BE2C (cell line): ENCODE results near the gene ATP8B4.

Experiments
- DNase-seq: peaks from one replicate; pipeline ENCODE4 v3.0.0-alpha.2; 2020
- H3K27me3 ChIP-seq: fragments of 250-450 bp; sonication (Bioruptor Pico); 2 replicates; pipeline ENCODE4 v1.5.1; 2020; ENCODE audit warnings: mild to moderate bottlenecking
- H3K36me3 ChIP-seq: fragments of 250-450 bp; sonication (Bioruptor Pico); 2 replicates; pipeline ENCODE4 v1.5.1; 2020; ENCODE audit warnings: mild to moderate bottlenecking
- H3K4me1 ChIP-seq: fragments of 250-450 bp; sonication (Bioruptor Pico); 2 replicates; pipeline ENCODE4 v1.5.1; 2020
- H3K4me3 ChIP-seq: 2 replicates; pipeline ENCODE4 v1.5.1; 2011; ENCODE audit warnings: low read depth, low read length
- H3K9me3 ChIP-seq: fragments of 250-450 bp; sonication (Bioruptor Pico); 2 replicates; pipeline ENCODE4 v1.5.1; 2020
- CTCF ChIP-seq: IDR thresholded peaks from 2 replicates; pipeline ENCODE4 v1.5.1; 2012; ENCODE audit warnings: mild to moderate bottlenecking, low read depth, low read length

The ATP8B4 gene

GRCh38 chr15:49860101-49860500 is 258.9 kb downstream of the ATP8B4 start:
- no peak overlapping the region for H3K4me3 ChIP-seq
- TF ChIP-seq CTCF, result no peak
- H3K36me3 ChIP-seq, result no peaks in the 10 kb centered on the region
- H3K27me3 ChIP-seq, result no peaks in the 10 kb centered on the region; the same call in 1 of the 2 replicates
- no peaks in the 10 kb centered on the region for H3K4me1 ChIP-seq
- H3K9me3 ChIP-seq, result no peaks in the 10 kb centered on the region
- DNase-seq, result no peak

DNA sequence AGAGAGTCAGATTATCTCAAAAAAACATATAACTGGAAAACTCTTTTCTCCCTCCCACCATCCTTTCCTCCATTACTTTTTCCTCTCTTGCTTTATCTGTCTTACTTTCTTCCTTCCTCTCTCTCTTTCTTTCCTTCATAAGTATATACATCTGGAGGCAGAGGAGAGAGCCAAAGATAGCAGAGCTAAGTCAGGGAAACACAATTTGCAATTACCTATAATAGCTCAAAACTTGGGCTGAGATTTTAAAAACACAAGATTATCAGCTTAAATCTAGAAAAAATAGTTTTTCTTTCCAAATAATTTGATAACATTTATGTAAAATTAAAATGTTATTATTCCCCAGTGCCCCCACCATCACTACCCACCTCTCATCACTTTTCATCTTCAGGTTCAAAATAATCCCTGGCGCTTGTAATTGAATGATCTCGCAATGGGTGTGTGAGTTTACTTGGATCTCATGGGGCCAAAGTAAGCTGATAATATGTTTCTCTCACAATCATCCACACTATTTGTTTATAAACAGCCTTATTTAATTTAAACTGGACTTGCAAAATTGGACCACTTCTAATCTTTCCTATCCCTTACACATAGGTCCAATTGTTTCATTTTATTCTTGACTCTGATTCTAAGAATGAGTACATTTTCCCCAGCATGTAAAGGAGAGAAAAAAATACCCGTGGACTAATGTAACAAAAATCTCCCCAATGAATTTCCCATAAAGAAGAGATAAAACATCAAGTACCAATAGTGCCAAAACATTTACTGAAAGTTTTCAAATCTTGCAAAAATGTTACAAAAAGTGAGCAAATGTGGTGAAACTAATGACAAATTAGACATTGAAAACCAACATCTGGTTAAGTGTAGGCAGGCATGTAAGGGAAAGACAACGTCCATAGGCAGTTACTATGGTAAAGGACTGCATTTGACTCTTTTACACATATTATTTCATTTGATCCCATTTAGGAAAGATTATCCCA is 261.2 kb downstream of the ATP8B4 start:
- Histone ChIP-seq H3K36me3 (no peaks in the 10 kb centered on the region), H3K4me3 (no peak overlapping the region), H3K4me1 (no peaks in the 10 kb centered on the region), H3K27me3 (no peaks in the 10 kb centered on the region; the same call in 1 of the 2 replicates), H3K9me3 (no peaks in the 10 kb centered on the region)
- TF ChIP-seq CTCF, result no peak
- DNase-seq, result no peak

DNA sequence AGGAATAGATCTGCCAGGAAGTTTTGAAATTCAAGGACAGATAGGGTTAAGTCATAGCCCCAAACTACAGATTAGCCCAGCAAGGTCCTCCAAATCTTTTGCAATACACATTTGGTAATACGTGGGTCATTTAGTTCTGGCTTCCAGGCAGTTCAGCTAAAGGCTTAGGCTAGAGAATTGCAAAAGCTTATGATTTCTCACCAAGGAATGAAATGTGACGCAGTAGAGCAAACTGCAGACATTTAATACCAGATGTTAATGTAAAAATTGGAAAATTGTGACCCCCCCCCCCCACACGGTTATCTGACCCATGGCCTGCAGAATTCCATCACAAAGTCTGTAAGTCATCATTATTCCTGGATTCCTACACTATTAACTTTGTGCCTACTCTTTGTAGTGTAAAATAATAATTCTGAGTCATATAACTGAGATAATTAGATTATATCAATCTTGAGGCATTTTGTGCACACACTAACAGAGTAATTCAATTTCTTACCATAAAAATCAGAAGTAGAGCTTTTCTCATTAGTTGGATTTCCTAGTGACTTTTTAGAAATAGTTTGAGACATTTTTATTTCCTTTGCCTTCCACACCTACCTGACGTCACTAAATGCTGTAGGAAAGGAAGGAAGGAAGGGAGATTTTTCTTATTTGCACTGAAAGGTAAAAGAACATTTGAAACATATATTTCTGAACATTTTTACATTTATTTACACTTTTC is 263.0 kb downstream of the ATP8B4 start:
- no peaks in the 10 kb centered on the region for H3K36me3 ChIP-seq
- H3K9me3 ChIP-seq, result no peaks in the 10 kb centered on the region
- H3K4me3 ChIP-seq, result no peak overlapping the region
- no peaks in the 10 kb centered on the region; the same call in 1 of the 2 replicates for H3K27me3 ChIP-seq
- H3K4me1 ChIP-seq, result no peaks in the 10 kb centered on the region
- TF ChIP-seq CTCF, result no peak
- no peak for DNase-seq

GRCh38 chr15:49852756-49853155 is 266.3 kb downstream of the ATP8B4 start:
- H3K9me3 ChIP-seq, result no peaks in the 10 kb centered on the region
- no peak for DNase-seq
- H3K4me3 ChIP-seq, result no peak overlapping the region
- H3K27me3 ChIP-seq, result no peaks in the 10 kb centered on the region
- no peaks in the 10 kb centered on the region for H3K4me1 ChIP-seq
- no peak for TF ChIP-seq CTCF
- H3K36me3 ChIP-seq, result no peaks in the 10 kb centered on the region

DNA sequence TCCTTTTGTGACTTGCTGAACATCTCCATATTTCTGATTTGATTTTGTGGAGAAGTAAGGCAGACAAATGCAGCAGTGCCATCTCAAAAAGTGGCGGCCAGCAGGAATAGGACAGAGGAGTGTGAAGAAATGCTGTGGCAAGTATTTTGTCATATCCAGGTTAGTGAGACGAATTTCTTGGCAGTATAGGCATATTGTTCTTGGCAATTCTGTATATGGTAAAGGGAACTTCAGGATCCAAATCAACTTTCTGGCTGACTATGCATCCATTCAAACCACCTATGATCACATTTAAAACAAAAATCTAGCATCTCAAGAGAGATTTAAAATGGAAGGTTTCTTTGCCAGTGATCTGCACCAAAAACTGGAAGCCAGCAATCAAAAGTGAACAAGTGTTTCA is 270.2 kb downstream of the ATP8B4 start:
- Histone ChIP-seq H3K4me1 (no peaks in the 10 kb centered on the region), H3K9me3 (no peaks in the 10 kb centered on the region), H3K27me3 (no peaks in the 10 kb centered on the region), H3K36me3 (no peaks in the 10 kb centered on the region), H3K4me3 (no peak overlapping the region)
- no peak for DNase-seq
- no peak for TF ChIP-seq CTCF
